Muscle layer of duodenum (tissue), 2 donors: ENCODE measurements around the gene TNS3.
"Not testable (repeated sequence)": the region's sequence is repeated elsewhere in the genome, so short reads cannot be mapped to it uniquely, and the experiment has no call there.

Source experiments
- H3K27ac ChIP-seq: one replicate; pipeline ENCODE4 v1.7.0; 2013; ENCODE audit warnings: mild to moderate bottlenecking, low read length
- H3K27me3 ChIP-seq: one replicate; pipeline ENCODE4 v1.7.0; 2013; ENCODE audit warnings: low read depth, mild to moderate bottlenecking, control low read depth, low read length
- H3K36me3 ChIP-seq, 2 donors: one replicate each; pipeline ENCODE4 v1.7.0; 2013; ENCODE audit warnings: low read length in 2 of 2, control low read depth in 1 of 2, mild to moderate bottlenecking in 1 of 2; ENCODE audit not compliant: insufficient read depth in 2 of 2, control insufficient read depth in 1 of 2
- H3K4me1 ChIP-seq, 2 donors: one replicate each; pipeline ENCODE4 v1.7.0; 2013; ENCODE audit warnings: low read length in 2 of 2, mild to moderate bottlenecking in 2 of 2, control low read depth in 1 of 2, moderate library complexity in 1 of 2; ENCODE audit not compliant: insufficient read depth in 2 of 2, control insufficient read depth in 1 of 2
- H3K4me3 ChIP-seq, 2 donors: one replicate each; pipeline ENCODE4 v1.7.0; 2013; ENCODE audit warnings: low read length in 2 of 2, low read depth in 1 of 2, mild to moderate bottlenecking in 1 of 2
- H3K9me3 ChIP-seq, 2 donors: one replicate each; pipeline ENCODE4 v1.7.0; 2013; ENCODE audit warnings: low read length in 2 of 2, control low read depth in 1 of 2, mild to moderate bottlenecking in 1 of 2; ENCODE audit not compliant: control insufficient read depth in 1 of 2
- donor health status: healthy.

The TNS3 gene

DNA sequence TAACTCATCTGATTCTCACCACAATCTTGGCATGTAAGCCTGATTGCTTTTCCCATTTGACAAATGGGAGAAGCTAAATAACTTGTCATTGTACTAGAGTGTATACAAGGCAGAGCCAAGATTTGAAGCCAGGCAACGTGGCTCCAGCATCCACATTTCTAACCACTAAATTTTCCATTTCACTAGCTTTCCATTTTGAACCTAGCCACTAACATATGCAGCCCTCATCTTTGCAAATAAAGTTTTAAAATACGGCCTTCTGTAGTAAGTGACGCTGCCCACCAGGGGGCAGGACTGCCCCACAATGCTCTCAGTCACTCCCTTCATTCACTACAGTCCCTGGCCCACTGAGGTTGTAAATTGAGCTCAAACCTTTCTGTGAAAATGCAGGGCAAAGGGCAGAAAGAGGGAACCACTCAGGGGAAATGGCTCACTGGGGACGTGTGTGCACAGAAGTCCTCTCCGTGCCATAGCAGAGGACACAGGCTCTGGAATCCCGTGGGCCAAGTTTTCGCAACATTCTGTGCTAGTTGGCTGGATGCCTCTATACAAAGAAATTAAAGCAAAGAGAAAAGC, 315.7 kb downstream of the TNS3 start:
- H3K4me3 ChIP-seq: no peak overlapping the region
- peaks cover 0 to 3% of the 10 kb centered on the region in 2 donors for H3K9me3 ChIP-seq
- H3K4me1 ChIP-seq: peaks cover 0 to 4% of the 10 kb centered on the region in 2 donors
- H3K27me3 ChIP-seq: no peaks in the 10 kb centered on the region
- peak overlapping the region; percentile 46 for H3K27ac ChIP-seq
- no peaks in the 10 kb centered on the region for H3K36me3 ChIP-seq

DNA sequence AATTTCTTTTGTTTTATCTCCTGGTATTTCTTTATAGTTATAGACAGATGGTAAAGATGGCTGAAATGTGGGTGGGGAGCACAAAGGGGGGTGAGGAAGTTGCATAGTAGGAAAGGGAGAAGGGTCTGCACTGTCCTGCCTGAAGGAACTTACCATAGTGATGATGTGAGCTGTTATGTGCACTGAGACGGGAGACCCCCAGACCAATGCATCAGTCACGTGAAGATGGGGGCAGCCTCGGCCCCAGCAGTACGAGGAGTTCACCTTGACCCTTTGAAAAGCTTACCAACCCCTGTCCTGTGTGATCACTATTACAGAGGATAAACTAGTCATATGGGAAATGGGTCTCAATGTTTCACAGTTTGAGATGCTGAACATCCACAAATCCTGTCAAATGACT, 316.3 kb downstream of the TNS3 start:
- no peaks in the 10 kb centered on the region for H3K36me3 ChIP-seq
- no peaks in the 10 kb centered on the region for H3K27me3 ChIP-seq

DNA sequence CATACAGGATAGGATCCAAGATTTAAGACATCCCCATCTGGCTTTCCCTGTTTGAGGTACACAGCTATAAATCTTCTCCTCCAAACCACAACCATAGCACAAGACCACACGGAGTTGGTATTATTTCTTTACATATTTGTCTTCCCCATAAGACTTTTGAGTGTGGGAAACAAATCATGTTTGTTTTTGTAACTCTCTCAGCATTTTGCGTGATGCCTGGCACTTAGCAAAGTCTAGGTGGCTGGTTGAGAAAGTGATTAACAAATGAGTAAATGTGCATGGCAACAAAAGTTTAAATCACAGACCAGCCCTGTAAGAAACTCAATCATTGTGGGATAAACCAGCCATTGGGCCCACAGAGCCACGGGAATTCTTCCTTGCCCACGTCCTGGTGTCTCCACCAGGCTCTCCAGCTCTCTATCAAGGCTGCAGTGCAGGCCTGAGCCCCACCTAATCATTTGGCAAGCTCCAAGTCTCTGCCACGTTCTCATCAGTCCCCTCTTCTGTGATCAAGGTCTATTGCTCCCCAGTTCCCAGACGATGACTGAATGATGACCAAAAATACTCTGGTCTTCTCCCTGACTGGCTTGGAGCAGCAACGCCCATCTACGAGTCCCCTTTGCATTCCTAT, 317.8 kb downstream of the TNS3 start:
- Histone ChIP-seq H3K9me3 (peaks cover 0 to 3% of the 10 kb centered on the region in 2 donors), H3K4me1 (peaks cover 0 to 4% of the 10 kb centered on the region in 2 donors), H3K27me3 (no peaks in the 10 kb centered on the region), H3K27ac (no peak overlapping the region), H3K4me3 (no peak overlapping the region), H3K36me3 (no peaks in the 10 kb centered on the region)

More for the DNA sequence above, 316.3 kb downstream of the TNS3 start:
- Histone ChIP-seq H3K4me3 (no peak overlapping the region), H3K27ac (no peak overlapping the region), H3K9me3 (peaks cover 0 to 3% of the 10 kb centered on the region in 2 donors), H3K4me1 (peaks cover 0 to 4% of the 10 kb centered on the region in 2 donors)

DNA sequence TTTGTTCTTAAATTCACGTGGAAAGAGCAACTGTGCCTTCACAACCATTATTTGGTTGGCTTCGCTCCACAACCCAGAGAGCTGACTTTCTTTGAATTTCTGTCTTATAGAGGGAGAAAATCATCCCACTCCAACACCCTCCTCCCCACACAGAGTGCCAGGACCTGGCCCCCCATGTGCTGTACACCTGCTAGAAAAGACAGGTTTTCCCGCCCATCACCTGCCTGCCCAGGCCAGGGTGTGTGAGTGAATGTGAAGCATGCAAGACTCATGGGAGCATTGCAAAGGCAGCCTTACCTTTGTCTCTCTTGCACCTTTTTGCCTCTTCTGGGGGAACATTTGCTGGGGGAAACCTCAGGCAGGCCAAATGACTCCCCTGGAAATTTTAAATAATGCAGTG, 319.0 kb downstream of the TNS3 start:
- H3K27ac ChIP-seq: no peak overlapping the region
- no peaks in the 10 kb centered on the region for H3K36me3 ChIP-seq
- H3K9me3 ChIP-seq: no peaks in the 10 kb centered on the region
- no peaks in the 10 kb centered on the region for H3K27me3 ChIP-seq
- H3K4me1 ChIP-seq: peaks cover 0 to 4% of the 10 kb centered on the region in 2 donors
- no peak overlapping the region for H3K4me3 ChIP-seq

DNA sequence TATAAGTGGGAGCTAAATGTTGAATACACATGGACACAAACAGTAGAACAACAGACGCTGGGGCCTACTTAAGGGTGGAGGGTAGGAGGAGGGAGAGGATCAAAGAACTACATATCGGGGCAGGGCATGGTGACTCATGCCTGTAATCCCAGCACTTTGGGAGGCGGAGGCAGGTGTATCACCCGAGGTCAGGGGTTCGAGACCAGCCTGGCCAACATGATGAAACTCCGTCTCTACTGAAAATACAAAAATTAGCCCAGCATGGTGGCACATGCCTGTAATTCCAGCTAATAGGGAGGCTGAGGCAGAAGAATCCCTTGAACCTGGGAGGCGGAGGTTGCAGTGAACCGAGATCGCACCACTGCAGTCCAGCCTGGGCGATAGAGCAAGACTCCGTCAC, 319.8 kb downstream of the TNS3 start:
- not testable (repeated sequence) for H3K9me3 ChIP-seq, H3K27ac ChIP-seq, H3K36me3 ChIP-seq, H3K4me3 ChIP-seq, H3K27me3 ChIP-seq, H3K4me1 ChIP-seq

DNA sequence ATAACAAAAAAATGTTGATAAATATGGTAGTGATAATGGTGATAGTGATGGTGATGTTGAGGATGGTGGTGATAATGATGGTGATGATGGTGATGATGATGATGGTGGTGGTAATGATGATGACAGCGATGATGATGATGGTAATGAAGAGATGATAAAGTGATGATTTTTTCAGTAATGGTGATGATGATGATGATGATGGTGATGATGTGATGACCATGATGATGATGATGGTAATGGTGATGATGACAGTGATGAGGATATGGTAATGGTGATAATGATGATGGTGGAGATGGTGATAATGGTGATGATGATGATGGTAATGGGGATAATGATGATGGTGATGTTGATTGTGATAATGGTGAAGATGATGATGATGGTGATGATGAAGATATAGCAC, 321.6 kb downstream of the TNS3 start:
- Histone ChIP-seq H3K36me3 (no peaks in the 10 kb centered on the region), H3K4me1 (no peaks in the 10 kb centered on the region), H3K9me3 (no peaks in the 10 kb centered on the region), H3K4me3 (no peak overlapping the region), H3K27me3 (no peaks in the 10 kb centered on the region), H3K27ac (no peak overlapping the region)

DNA sequence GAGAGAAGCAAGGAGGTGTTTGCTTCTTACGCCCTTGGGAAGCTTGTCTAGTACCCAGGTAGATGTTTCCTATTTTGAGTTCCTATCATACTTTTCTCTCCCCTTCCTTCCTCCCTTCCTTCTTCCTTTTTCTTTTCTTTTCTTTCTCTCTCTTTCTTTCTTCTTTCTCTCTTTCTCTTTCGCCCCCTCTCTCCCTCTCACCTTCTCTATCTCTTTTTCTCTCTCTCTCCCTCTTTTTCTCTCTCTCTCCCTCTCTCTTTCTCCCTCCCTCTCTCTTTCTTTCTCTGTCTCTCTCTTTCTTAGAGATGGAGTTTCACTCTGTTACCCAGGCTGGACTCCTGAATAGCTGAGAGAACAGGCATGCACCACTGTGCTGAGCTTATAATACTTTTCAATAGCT, 322.2 kb downstream of the TNS3 start:
- Histone ChIP-seq H3K4me1 (peaks cover 0 to 2% of the 10 kb centered on the region in 2 donors), H3K4me3 (no peak overlapping the region), H3K27me3 (no peaks in the 10 kb centered on the region), H3K27ac (no peak overlapping the region), H3K9me3 (no peaks in the 10 kb centered on the region), H3K36me3 (no peaks in the 10 kb centered on the region)

DNA sequence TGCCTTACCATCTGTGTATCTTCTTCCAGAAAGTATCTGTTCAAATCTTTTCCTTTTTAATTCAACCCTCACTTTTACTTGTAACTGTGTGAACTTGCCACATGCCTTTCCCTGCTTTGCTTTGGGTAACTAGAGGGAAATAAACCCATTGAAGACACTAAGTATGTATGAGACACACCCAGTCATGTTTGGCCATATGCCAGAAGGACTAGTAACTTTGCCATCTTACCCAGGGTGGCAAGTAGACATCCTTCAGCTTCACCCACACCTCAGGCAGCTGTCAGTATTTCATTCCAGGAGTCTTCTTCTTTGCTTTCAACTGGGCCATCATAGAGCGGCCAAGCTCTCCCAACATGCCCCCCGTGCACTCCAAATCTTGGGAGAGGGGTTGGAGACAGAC, 323.1 kb downstream of the TNS3 start:
- H3K27ac ChIP-seq: no peak overlapping the region
- H3K9me3 ChIP-seq: no peaks in the 10 kb centered on the region
- H3K36me3 ChIP-seq: no peaks in the 10 kb centered on the region
- peaks cover 0 to 7% of the 10 kb centered on the region in 2 donors for H3K4me1 ChIP-seq
- H3K4me3 ChIP-seq: no peak overlapping the region
- H3K27me3 ChIP-seq: no peaks in the 10 kb centered on the region

DNA sequence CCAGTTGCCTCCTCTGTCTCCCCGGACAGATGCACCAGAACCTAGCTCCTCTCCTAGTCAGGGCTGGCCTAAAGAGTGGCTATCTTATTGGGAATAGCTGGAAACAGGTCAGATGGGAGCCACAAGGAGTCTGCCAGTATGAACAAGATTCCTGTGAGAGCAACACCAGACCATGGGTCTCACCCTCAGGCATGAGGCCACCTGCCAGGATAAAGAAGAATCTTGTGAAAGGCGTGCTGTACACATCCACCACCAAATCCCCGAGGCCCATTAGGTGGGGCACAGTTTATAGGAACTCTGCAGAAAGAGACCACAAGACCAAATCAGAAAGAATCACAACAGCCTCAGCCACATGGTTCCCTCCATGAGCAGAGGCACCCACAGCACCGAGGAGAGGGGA, 325.9 kb downstream of the TNS3 start:
- Histone ChIP-seq H3K4me1 (peaks cover 0 to 12% of the 10 kb centered on the region in 2 donors), H3K9me3 (no peaks in the 10 kb centered on the region), H3K27me3 (no peaks in the 10 kb centered on the region), H3K4me3 (no peak overlapping the region), H3K27ac (no peak overlapping the region), H3K36me3 (no peaks in the 10 kb centered on the region)

DNA sequence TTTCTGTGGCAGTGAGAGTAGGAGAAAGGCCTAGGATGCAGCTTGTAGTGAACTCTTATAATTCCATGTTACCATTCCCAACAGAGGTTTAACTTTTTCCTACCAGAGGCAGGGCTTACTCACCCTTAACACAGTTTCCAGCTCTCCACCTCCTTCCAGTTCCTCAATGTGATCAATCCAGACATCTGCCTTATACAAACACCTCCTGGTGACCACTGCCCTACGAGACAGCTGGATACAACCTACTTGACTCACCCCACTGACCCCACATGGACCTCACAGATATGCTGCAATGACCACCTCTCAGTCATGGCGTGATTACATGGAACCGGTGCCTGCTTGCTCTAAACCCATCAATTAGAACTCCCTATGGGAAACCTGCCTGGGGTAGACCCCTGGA, 326.5 kb downstream of the TNS3 start:
- H3K4me3 ChIP-seq: no peak overlapping the region
- no peaks in the 10 kb centered on the region for H3K9me3 ChIP-seq
- no peaks in the 10 kb centered on the region for H3K36me3 ChIP-seq
- peaks cover 0 to 12% of the 10 kb centered on the region in 2 donors for H3K4me1 ChIP-seq
- no peak overlapping the region for H3K27ac ChIP-seq
- H3K27me3 ChIP-seq: no peaks in the 10 kb centered on the region

DNA sequence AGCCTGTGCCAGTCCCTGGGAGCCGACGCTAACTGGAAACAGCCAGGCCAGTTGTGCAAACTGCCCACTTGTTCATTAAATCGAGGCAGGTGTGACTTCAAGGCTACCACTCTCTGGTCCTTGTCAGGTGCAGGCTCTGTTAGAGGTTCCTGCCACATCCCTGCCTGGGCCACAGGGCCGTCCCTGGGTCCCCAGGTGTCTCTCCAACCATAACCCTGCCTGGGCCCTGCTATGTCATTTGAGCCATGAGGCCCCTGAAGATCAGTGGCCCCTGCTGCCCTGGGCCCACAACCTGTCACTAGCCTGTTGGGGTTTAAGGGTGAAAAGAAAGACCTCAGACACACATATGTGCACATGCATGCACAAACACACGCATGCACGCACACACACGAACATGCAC, 326.9 kb downstream of the TNS3 start:
- Histone ChIP-seq H3K36me3 (no peaks in the 10 kb centered on the region), H3K4me1 (peaks cover 0 to 12% of the 10 kb centered on the region in 2 donors), H3K27ac (no peak overlapping the region), H3K4me3 (no peak overlapping the region), H3K9me3 (no peaks in the 10 kb centered on the region), H3K27me3 (no peaks in the 10 kb centered on the region)
